GM18526 (cell line): ENCODE data around the gene P2RY6.

ENCODE experiments used
- POLR2A ChIP-seq: IDR thresholded peaks from 3 replicates; pipeline ENCODE4 v1.6.1; 2011; ENCODE audit not compliant: insufficient read length; ENCODE audit errors: extremely low read depth

The P2RY6 gene

GRCh38 chr11:73248526-73249185 is 23.5 kb upstream of the P2RY6 start:
- no peak for TF ChIP-seq POLR2A

DNA sequence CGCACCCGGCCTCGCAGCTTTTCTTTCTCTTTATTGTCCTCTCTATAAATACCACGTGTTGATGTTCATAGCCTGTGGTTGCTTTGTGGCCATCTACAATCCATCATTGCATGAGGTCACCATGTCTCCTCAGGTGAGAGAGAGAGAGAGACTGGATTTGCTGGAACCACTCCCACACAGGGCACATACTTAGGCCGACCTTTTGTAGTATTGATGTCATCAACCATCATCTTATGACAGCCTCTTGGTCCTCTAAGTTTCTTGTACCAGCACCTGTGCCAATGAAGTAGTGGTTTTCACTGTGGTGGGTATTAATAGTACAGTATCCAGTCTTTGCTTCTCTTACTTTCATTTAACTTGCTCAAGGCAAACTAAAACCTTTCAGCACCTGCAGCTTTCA is 22.8 kb upstream of the P2RY6 start:
- no peak for TF ChIP-seq POLR2A

GRCh38 chr11:73249853-73250783 is 22.0 kb upstream of the P2RY6 start:
- no peak for TF ChIP-seq POLR2A

DNA sequence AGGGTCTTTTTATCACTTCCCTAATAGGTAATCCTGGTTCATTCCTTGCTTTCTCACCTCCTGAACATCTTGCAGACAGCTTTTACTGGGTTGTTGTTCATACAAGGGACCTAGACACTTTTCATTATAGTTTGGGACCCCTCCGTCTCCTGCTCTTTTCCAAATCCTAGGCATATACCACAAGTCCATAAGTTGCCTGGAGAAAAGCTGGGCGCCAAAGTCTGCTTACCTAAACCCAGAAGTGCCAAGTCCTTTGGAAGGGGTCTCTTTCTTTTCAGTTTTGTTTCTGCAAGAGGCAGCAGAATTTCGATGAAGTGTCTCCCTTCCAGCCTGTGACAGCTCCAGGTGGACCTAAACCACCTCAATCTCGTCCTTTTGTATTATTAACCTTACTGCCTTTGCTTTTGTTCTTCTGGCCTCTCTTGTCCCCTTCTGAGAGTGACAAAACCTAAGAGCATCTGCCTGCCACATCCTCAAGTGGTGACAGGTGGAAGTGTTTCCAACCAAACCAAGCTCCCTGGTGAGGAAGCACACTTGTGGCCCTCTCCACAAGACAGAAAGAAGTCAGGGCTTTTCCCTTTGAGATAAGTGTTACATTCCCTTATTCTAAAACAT is 19.5 kb upstream of the P2RY6 start:
- no peak for TF ChIP-seq POLR2A

DNA sequence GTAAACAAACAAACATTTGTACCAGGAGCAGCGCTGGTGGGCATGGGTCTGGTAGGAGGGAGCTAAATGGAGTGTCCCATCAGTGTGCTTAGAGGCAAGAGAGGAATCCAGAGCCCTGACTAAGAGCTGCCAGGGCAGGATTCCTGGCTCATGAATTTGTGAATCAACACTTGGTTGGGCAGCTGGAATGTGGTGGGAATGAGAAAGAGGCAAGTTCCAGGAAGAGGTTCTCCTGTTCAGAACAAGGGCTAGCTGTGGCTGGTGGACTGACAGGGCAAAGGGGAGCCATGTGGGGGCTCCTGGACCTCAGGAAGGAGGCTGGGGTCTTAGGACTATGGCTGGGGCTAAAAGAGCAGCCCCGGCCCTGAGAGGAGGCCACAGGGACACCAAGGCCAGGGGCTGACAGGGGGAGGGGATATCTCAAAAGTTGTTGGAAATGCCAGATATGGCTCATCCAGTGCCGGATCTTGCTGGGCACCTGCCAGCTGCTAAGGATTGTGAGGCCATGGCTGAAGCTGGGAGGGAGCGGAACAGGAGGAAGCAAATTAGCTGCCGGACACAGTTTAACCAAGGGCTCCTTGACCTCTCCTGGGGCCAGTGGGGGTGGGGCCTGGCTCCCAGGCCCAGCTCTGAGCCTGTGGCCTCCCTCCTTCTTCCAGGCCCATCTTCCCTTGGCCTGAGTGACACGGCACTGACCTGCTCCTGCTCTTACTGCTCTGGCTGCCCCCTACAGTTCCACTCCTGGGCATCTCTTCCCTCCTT is 14.6 kb upstream of the P2RY6 start:
- TF ChIP-seq POLR2A, result no peak

GRCh38 chr11:73258104-73259035 is 13.8 kb upstream of the P2RY6 start:
- TF ChIP-seq POLR2A, result no peak

DNA sequence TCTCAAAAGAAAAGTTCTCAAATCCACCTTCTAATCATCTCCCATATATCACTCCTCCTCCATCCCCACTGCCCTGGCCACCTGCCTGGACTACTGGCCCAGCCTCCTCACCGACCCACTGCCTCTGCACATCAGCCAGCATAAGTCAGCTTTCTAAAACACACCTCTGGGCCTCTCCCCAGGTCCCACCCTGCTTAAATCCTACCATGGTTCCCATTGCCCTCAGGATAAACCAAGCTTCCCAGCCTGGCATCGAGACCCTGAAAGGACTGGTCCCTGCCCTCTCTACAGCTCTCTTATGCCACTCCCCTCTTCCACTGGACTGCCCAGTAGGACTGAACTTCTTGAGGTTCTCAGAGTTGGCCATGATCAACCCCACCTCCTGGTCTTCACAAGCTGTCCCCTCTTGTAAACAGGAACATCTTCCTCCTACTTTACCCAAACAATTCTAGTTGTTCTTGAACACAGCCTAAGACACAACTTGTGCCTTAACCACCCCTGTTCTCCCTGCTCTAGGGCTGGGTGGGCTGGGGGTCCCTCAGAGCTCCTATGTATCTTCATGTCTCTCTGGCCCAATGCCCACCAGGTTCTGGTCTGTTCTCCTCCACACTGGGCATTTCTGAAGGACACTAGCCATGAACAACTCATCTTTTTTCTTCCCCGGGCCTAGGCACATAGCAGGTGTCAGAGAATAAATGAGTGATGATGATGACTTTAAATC is 12.6 kb upstream of the P2RY6 start:
- no peak for TF ChIP-seq POLR2A

GRCh38 chr11:73260127-73260457 is 12.0 kb upstream of the P2RY6 start:
- no peak for TF ChIP-seq POLR2A

- no peak for TF ChIP-seq POLR2A
Measured at GRCh38 chr11:73262851-73263495, 9.2 kb upstream of the P2RY6 start.

DNA sequence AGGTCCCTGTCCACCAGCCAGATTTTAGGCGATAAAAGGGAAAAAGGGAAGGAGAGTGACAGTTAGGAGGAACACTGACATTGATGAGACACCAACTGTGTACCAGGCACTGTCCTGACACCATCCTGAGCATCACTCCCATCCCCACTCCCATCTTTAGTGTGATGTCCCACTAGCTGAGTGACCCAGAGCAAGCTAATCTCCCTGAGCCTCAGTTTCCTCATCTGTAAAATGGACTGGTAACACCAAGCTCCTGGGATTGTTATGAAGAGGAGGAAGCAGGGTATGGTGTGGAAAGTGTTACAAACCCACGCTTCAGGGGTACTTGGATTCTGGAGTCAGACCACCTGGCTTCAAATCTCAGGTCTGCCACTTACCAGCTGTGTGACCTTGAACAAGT is 8.5 kb upstream of the P2RY6 start:
- TF ChIP-seq POLR2A, result no peak

DNA sequence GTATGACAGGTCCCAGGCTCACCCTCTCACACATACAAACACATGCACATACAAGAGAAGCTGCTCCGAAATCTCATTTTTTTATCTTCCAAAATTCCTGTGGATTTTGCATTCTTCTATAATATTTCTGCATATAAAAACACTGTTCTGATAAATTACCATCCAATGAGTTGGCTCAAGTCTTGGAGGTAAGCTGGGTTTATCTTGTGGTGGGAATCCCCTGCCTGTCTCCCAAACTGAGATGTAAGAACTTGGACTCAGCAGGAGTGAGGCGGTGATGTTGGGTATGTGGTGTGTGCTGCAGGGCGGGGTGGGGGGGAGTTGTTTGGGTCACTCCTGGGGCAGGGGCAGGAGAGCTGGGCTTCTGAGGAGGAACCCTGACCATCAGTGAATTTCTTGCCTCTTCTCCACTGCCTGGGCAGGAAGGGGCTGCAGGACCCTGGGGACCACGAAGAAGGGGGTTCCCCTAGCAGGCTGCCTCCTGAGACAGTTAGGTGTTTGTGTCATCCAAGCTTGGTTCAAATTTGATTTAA is 6.8 kb upstream of the P2RY6 start:
- TF ChIP-seq POLR2A, result no peak

GRCh38 chr11:73265853-73266645 is 6.1 kb upstream of the P2RY6 start:
- no peak for TF ChIP-seq POLR2A
